Mesodermal cell (in vitro differentiated cells): Measurements from ENCODE around the gene OPTC.

ENCODE experiments used
- H3K27ac ChIP-seq: 2 replicates; pipeline ENCODE4 v1.7.0; 2013; ENCODE audit warnings: mild to moderate bottlenecking, low read depth, low read length, moderate library complexity; ENCODE audit not compliant: severe bottlenecking
- H3K36me3 ChIP-seq: 2 replicates; pipeline ENCODE4 v1.7.1; 2013; ENCODE audit warnings: mild to moderate bottlenecking, low read length, moderate library complexity; ENCODE audit not compliant: control insufficient read depth, insufficient read depth
- H3K4me1 ChIP-seq: one replicate; pipeline ENCODE4 v1.7.1; 2013; ENCODE audit warnings: mild to moderate bottlenecking, low read length; ENCODE audit not compliant: insufficient read depth, control insufficient read depth, poor library complexity, severe bottlenecking
- H3K4me3 ChIP-seq: 2 replicates; pipeline ENCODE4 v1.7.0; 2013; ENCODE audit warnings: low read length, control low read depth, mild to moderate bottlenecking; ENCODE audit not compliant: insufficient read depth, poor library complexity, severe bottlenecking; ENCODE audit errors: extremely low read depth
- H3K9me3 ChIP-seq: 2 replicates; pipeline ENCODE4 v1.7.1; 2013; ENCODE audit warnings: mild to moderate bottlenecking, low read length, moderate library complexity; ENCODE audit not compliant: control insufficient read depth
- WGBS, 2 experiments: methylation state at CpG; one replicate each; pipeline ENCODE4 v1.1.5; 2013; ENCODE audit warnings: missing lambda C conversion rate in 2 of 2; ENCODE audit not compliant: insufficient coverage in 2 of 2; 5-methylcytosine and 5-hydroxymethylcytosine counted together

OPTC gene

DNA sequence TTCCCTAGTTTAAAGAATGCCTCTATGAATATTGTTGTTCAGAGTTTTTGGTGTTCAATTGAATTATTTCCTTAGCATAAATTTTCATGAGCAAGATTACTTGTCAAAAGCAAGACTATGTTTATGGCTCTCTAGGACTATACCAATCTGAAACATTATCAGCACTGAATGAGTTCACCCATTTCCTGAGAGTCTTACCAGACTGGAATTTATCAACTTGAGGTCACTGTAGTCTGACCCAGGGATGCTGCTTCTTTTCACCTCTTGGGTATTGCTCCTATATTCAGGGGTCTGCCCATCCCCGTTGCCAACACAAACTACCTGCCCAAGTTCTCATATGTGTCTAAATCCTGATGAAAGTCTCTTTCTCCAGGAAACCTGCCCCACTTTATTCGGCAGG, 42.6 kb downstream of the OPTC start:
- Histone ChIP-seq H3K27ac (no peak overlapping the region), H3K4me3 (no peak overlapping the region), H3K9me3 (no peaks in the 10 kb centered on the region), H3K36me3 (no peaks in the 10 kb centered on the region), H3K4me1 (peaks cover 16% of the 10 kb centered on the region)
- 92 to 100% methylated on average over 1 to 2 of the region's 2 CpGs for WGBS, 2 experiments

DNA sequence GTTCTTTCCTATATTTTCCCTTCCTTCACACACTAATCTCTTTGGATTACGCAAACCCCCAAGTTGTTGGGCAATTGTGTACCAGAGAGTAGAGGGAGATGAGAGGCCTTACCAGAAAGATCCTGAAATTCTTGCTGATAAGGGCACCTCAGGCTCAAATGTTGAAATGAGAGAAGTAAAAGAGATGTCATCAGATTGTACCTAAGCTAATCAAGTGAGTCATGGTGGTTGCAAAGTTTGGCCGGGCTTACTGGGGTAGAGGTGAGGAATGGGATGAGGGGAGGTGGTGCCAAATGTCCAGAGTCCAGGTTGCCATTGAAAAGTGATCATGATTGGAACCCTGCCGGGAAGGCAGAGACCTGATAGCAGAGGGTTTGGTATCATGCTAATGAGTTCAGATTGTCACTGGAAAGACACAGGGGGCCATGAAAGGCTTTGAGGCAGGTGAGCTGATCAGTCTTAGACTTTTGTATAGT, 43.1 kb downstream of the OPTC start:
- H3K4me3 ChIP-seq: no peak overlapping the region
- WGBS, 2 experiments: 85 to 91% methylated on average over 2 to 3 of the region's 3 CpGs
- H3K36me3 ChIP-seq: no peaks in the 10 kb centered on the region
- no peak overlapping the region for H3K27ac ChIP-seq
- peaks cover 16% of the 10 kb centered on the region for H3K4me1 ChIP-seq
- H3K9me3 ChIP-seq: no peaks in the 10 kb centered on the region

DNA sequence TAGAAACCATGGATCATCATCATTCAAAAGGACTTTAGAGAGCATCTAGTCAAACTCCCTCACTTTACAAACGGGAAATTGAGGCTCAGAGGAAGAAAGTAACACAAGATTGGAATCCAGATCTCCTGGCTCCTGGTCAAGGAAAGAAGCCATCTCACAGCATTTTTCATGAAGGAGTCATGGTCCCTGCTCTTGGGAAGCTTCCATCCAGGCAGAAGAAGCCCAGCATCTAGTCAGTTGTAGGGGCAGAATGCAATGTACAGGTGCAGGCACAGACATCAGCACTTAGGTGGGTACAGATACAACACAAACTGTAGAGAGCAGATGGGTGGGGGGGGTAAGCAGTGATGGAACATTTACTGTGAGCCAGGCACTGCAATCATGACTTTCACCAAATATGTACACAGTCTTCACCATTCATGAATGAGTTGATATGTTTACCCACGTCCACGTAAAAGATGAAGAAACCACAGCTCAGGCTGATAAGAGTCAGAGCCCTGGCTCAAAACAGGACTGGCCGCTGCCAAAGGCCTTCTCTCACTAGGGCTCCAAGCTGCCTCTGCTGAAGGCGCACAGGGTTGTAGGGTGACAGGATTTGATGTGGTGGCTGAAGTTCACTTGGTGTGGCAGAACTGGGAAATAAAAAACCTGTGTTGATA, 44.0 kb downstream of the OPTC start:
- Histone ChIP-seq H3K9me3 (no peaks in the 10 kb centered on the region), H3K36me3 (no peaks in the 10 kb centered on the region), H3K4me1 (peaks cover 16% of the 10 kb centered on the region), H3K4me3 (no peak overlapping the region), H3K27ac (no peak overlapping the region)
- 91 to 100% methylated on average over 4 of the region's 5 CpGs for WGBS, 2 experiments

DNA sequence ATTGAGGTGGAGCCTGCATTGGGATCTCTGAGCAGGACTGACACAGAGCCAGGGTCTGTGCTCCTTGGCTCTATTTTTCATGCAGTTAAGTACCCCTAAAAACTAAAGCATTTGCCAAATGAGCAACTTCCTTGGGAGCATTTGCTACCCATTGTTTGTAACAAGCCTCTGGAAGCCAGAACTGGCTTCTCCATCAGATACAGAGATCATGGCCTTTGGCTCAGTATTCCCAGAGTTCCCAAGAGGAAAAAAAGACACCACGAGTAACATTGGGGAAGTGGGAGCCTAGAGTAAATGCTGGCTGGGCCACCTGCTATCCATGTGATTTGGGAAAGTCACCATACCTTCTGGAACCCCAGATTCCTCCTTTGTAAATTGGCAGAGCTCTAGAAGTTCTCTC, 44.8 kb downstream of the OPTC start:
- no CpG with 5 or more reads among the region's 1 CpG for WGBS, 2 experiments
- Histone ChIP-seq H3K27ac (no peak overlapping the region), H3K36me3 (no peaks in the 10 kb centered on the region), H3K9me3 (no peaks in the 10 kb centered on the region), H3K4me3 (no peak overlapping the region), H3K4me1 (peaks cover 16% of the 10 kb centered on the region)

DNA sequence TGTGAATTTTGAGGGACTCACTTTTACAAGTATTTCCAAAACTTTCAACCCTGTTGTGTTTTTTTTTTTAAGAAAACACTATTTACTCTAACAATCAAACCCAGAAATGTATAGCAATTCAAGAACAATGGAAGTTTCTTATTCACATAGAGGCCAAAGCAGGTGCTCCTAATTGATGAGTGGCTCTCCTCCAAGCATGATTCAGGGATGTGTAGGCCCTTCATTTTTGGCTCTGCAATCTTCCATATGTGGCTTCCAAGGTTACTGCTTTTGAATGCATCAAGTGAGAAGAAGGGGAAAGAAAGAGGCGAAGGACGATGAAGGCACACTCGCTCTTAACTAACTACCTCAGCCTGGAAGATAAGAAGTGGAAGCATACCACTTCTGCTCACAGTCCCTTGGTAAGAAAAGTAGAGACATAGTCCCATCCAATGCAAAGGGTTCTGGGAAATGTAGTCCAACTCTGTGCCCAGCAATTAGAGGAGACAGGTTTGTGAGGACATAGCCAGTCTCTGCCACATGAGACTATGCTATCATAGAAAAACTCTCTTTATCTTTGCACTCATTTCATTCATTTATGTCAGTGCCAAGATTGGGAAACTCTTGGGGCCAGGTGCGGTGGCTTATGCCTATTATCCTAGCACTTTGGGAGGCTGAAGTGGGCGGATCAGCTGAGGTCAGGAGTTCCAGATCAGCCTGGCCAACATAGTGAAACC, 46.0 kb downstream of the OPTC start:
- 84 to 100% methylated on average over 2 of the region's 5 CpGs for WGBS, 2 experiments
- no peaks in the 10 kb centered on the region for H3K36me3 ChIP-seq
- H3K4me1 ChIP-seq: peaks cover 12% of the 10 kb centered on the region
- no peak overlapping the region for H3K4me3 ChIP-seq
- no peaks in the 10 kb centered on the region for H3K9me3 ChIP-seq
- H3K27ac ChIP-seq: no peak overlapping the region

DNA sequence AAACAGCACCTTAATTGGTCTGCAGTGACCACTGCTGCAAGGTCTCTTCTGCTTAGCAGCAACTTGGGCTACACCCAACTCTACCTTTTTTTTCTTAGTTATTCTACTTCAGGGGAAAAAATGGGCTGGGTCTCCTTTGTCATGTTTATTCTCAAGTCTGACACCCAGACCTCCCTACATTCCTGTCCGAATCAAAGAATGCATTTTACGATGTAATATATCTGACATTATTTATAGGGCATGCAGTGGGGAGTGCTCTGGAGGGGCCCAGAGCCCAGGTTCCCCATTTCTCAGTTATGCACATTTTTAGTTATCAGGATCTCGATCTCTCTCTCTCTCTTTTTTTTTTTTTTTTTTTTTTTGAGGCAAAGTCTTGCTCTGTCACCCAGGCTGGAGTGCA, 50.5 kb downstream of the OPTC start:
- 50 to 67% methylated on average over 1 of the region's 3 CpGs for WGBS, 2 experiments

DNA sequence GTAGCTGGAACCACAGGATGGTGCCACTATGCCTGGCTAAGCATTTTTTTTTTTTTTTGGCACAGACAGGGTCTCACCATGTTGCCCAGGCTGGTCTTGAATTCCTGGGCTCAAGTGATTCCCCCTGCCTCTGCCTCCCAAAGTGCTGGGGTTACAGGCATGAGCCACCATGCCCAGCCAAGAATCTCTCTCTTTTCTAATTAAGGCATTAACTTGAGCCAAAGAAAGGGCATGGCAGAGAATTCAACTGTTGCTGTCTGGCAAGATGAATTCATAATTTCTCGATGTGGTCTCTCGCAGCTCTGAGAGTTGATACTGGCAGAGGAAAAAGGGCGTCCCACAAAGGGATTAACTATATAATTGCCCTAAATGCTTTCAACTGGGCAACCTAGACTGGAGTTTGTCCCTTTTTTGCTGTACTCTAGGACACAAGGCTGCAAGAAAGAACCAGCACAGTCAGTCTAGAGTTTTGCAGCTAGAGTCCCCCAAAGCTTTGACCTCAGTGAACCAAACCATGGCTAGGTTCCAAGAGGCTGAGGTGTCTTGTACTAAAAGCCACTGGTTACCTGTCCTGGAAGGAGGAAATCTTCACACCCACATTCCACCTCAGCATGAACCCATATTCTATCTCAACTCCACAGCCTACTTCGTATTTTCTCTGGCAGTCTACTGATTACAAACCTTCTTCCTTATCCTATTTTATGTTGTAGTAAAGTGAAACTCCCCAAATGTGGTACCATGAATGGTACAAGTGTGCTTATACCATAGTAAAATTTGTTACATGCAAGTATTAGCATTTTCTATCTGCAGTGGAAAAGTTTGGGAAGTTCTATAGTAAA, 51.2 kb downstream of the OPTC start:
- Histone ChIP-seq H3K36me3 (no peaks in the 10 kb centered on the region), H3K4me1 (peaks cover 9% of the 10 kb centered on the region), H3K9me3 (no peaks in the 10 kb centered on the region), H3K27ac (no peak overlapping the region), H3K4me3 (no peak overlapping the region)
- WGBS, 2 experiments: 88 to 94% methylated on average over 2 to 3 of the region's 4 CpGs

More for the DNA sequence above, 50.5 kb downstream of the OPTC start:
- H3K27ac ChIP-seq: no peak overlapping the region
- H3K4me1 ChIP-seq: peaks cover 7% of the 10 kb centered on the region
- no peaks in the 10 kb centered on the region for H3K9me3 ChIP-seq
- no peaks in the 10 kb centered on the region for H3K36me3 ChIP-seq
- H3K4me3 ChIP-seq: no peak overlapping the region

DNA sequence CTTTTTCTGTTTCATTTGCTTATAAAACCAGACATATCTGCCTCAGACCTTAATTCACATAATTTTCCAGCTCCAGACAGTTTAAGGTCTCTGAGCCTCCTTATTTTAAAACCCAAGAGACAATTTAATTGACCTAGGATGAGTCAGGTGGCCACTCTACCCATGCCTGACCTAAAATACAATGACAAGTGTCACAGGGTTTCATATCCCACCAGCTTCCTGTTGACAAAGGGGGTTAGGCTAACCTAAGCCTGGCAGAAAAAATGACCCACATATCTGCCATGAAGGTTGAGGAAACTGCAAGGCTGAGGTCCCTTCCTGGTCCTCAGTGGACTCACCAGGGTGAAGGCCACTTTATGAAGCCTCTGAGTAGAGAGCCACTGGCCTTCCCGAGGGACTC, 52.3 kb downstream of the OPTC start:
- WGBS, 2 experiments: 100% methylated on average over 1 of the region's 1 CpG
- H3K27ac ChIP-seq: no peak overlapping the region
- peaks cover 9% of the 10 kb centered on the region for H3K4me1 ChIP-seq
- no peaks in the 10 kb centered on the region for H3K36me3 ChIP-seq
- H3K4me3 ChIP-seq: no peak overlapping the region
- no peaks in the 10 kb centered on the region for H3K9me3 ChIP-seq

DNA sequence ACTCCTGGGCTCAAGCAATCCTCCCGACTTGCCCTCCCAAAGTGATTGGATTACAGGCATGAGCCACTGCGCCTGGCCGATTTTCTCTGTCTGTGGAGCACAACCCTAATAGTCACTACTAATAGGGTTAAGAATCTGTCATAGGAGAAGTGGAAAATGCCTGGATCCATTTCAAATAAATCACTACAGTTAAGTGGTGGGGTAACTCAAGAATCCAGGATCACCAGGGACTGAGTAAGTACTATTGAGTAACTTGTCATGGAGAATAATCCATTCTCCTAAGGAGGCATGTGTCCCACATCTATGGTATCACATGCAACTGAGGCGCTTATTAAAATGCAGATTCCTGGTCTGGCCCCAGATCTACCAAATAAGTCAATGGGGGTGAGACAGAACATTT, 53.2 kb downstream of the OPTC start:
- WGBS, 2 experiments: 90 to 100% methylated on average over 2 of the region's 4 CpGs
- Histone ChIP-seq H3K9me3 (no peaks in the 10 kb centered on the region), H3K4me3 (no peak overlapping the region), H3K4me1 (peaks cover 9% of the 10 kb centered on the region), H3K27ac (no peak overlapping the region), H3K36me3 (no peaks in the 10 kb centered on the region)

DNA sequence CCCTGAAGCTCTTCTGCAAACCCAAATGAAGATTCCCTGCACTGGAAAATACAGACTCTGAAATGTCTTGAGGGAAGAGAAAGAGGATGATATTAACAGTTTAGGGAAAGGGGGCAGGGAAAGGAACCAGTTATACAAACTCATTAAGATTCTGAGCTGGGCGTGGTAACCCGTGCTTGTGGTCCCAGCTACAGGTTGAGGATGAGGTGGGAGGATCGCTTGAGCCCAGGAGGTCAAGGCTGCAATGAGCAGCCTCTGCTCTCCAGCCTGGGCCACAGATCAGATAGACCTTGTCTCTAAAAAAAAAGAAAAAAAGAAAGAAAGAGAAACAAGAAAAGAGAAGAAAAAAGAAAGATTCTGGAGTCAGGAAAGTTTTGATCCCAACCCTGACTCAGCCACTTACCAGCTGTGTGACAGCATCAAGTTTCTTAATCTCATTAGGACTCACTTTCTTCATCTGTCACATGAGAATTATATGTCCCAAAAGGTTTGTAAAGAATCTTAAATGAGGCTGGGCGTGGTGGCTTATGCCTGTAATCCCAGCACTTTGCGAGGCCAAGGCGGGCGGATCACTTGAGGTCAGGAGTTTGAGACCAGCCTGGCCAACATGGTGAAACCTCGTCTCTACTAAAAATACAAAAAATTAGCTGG, 53.9 kb downstream of the OPTC start:
- no peaks in the 10 kb centered on the region for H3K36me3 ChIP-seq
- no peak overlapping the region for H3K4me3 ChIP-seq
- H3K27ac ChIP-seq: no peak overlapping the region
- H3K4me1 ChIP-seq: peaks cover 9% of the 10 kb centered on the region
- WGBS, 2 experiments: 82 to 88% methylated on average over 3 of the region's 8 CpGs
- no peaks in the 10 kb centered on the region for H3K9me3 ChIP-seq
